ENCODE results near the gene PTRH1. TPM values are rescaled to one million over a fixed set of nuclear protein-coding genes. Genes with fewer than 3 reads are reported as not detected.

The PTRH1 gene, protein sequence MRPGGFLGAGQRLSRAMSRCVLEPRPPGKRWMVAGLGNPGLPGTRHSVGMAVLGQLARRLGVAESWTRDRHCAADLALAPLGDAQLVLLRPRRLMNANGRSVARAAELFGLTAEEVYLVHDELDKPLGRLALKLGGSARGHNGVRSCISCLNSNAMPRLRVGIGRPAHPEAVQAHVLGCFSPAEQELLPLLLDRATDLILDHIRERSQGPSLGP
- polyA plus RNA-seq, result 1.4 and 5.5 TPM in 2 replicates

DNA sequence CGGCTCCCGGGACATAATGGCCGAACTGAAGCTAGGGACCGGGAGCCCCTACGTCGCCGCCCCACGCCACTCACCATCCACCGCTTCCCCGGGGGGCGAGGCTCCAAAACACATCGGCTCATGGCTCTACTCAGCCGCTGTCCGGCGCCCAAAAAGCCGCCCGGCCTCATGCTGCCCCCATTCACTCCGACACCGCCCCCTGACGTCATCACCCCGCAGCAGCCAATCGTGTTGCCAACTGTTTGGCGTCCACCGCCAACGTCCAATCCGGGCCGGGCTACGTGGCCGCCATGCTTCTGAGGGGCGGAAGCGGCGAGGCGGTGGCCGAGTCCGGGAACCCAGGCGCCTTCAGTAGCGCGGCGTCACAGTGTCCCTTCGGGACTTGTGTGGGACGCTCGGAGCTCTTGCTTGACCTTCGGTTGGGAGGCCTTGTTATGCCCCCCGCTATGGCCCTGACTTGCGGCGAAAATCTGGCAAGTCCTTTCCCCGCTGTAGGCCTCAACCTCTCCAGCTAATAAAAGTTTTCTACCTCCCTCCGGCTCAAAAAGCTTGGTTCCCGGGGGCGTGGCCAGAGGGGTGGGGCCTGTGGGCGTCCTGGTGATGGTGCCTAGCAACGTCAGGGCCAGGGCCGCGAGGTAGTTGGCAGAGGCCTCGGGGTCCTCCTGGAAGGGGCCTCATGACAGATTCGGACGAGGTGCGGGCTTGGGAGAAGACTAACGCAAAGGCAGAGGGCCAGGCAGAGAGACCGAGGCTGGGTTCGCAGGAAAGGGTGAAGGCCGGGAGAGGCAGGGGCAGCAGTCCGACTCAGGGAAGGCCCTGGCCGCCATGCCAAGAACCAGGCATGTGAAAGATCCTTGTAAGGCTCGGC lies at the start of gene PTRH1, which contains the start of gene TTC16:
PTRH1 (minus strand) TSS at position 194 of the 868 bp plus-strand sequence; CDS start at position 170, 24 bp downstream.
TTC16 (plus strand) TSS at position 610 of the 868 bp plus-strand sequence; CDS start at position 677, 67 bp downstream.

DNA sequence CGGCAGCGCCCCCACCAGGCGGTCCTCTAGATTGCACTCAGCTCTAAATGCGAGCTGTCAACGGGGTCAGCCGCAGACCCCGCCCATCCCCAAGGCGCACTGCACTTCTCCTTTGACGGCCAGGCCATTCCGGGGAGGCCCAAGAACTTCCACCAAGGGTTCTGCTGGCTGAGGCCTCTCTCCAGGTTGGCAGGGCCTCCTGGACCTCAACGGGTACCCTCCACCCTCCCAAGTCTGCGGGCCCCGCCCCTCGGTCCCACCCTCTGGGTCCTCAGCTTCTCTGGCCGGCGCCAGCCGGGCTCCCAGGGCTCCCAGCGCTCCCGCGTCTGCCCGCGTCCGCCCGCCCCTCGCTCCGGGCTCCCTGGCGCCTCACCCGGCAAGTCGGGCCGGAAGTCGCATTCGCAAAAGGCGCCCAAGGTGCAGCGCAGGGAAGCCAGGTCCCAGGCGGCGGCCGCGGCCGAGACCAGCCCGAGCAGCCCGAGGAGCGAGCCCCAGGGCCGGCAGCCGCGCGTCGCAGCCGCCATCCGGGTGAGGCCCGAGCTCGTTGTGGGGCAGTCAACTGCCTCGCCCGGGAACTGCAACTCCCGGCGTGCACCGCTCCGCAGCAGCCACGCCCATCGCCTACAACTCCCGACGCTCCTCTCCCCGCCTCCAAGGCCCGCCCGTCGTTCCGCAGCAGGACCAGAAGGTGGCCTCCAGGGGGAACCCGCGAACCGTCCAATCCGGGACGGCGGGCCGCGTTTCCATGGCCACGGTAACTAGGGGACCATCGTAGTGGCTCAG lies 19.5 kb upstream of the PTRH1 start, which contains the start of gene TOR2A:
TOR2A (minus strand) TSS at position 548 of the 783 bp plus-strand sequence; CDS start at position 524, 24 bp downstream.

DNA sequence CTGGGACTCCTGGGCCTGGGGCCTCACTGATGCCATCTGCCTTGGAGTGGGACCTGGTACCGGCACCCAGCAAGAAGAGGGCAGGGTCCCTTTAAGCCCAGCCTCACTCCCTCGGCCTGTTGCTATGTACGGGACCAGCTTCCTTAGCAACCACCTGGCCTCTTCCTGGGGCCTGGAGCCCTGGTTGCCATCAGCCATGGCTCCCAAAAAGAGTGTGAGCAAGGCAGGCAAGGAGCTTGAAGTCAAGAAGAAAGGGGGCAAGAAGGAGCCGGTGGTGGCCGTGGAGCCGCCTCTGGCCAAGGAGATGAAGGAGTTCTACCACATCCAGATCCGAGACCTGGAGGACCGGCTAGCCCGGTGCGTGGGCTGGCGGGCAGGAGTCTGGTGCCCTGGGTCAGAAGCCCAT lies 8.6 kb downstream of the PTRH1 start, which contains the start of gene CFAP157:
CFAP157 (plus strand) TSS at position 153 of the 406 bp plus-strand sequence; CDS start at position 197, 44 bp downstream.

Other genes with a start within 250 kb of the PTRH1 start
- 125 and 169 TPM in 2 replicates for gene STXBP1, start 103.4 kb downstream of the PTRH1 start, polyA plus RNA-seq
- not detected in 2 replicates for gene CFAP157, start 8.7 kb downstream of the PTRH1 start, polyA plus RNA-seq
- gene TTC16, start 416 bp upstream of the PTRH1 start, polyA plus RNA-seq, result not detected in 2 replicates
- gene TOR2A, start 19.6 kb upstream of the PTRH1 start, polyA plus RNA-seq, result 1.9 and 2.4 TPM in 2 replicates
- gene SH2D3C, start 63.0 kb upstream of the PTRH1 start, polyA plus RNA-seq, result 1.3 TPM in 1 of 2 replicates, not detected in the other
- gene CDK9, start 70.4 kb upstream of the PTRH1 start, polyA plus RNA-seq, result 4.6 and 9.2 TPM in 2 replicates
- 1.7 and 3.1 TPM in 2 replicates for gene FPGS, start 87.2 kb upstream of the PTRH1 start, polyA plus RNA-seq
- 0.08 TPM in 1 of 2 replicates, not detected in the other for gene ENG, start 139.0 kb upstream of the PTRH1 start, polyA plus RNA-seq
- gene AK1, start 162.0 kb upstream of the PTRH1 start, polyA plus RNA-seq, result 86.9 and 113 TPM in 2 replicates
- gene ST6GALNAC6, start 183.9 kb upstream of the PTRH1 start, polyA plus RNA-seq, result 2.7 and 6.1 TPM in 2 replicates
- 1.7 TPM in 2 replicates for gene ST6GALNAC4, start 201.4 kb upstream of the PTRH1 start, polyA plus RNA-seq
- gene PIP5KL1, start 215.1 kb upstream of the PTRH1 start, polyA plus RNA-seq, result not detected in 2 replicates
- 13.0 and 32.8 TPM in 2 replicates for gene DPM2, start 222.2 kb upstream of the PTRH1 start, polyA plus RNA-seq